HG02852 (cell line): Measurements from ENCODE around the gene GLT1D1.
A peak's percentile ranks its signal among the peaks of the same experiment; 100 is the strongest.

Experiments
- ATAC-seq: cut with Tn5 transposase; IDR thresholded peaks from one replicate; pipeline ENCODE4 v1.9.1; 2021; ENCODE audit warnings: mild to moderate bottlenecking, moderate library complexity; ENCODE audit not compliant: unreplicated experiment

The GLT1D1 gene

GRCh38 chr12:128959901-128960300, 106.6 kb downstream of the GLT1D1 start:
- ATAC-seq = no peak

- ATAC-seq = no peak
Measured at GRCh38 chr12:128961308-128961902, 108.1 kb downstream of the GLT1D1 start.

- ATAC-seq = no peak
Measured at GRCh38 chr12:128961957-128962356, 108.7 kb downstream of the GLT1D1 start.

GRCh38 chr12:128966203-128966810, 113.0 kb downstream of the GLT1D1 start:
- ATAC-seq = no peak

- no peak for ATAC-seq
Measured at GRCh38 chr12:128968668-128969067, 115.4 kb downstream of the GLT1D1 start.

- peak; percentile 85 for ATAC-seq
Measured at GRCh38 chr12:128969480-128970055, 116.3 kb downstream of the GLT1D1 start.

GRCh38 chr12:128970110-128970509, 116.8 kb downstream of the GLT1D1 start:
- ATAC-seq = no peak

GRCh38 chr12:128970941-128971340, 117.7 kb downstream of the GLT1D1 start:
- no peak for ATAC-seq

GRCh38 chr12:128971802-128972201, 118.5 kb downstream of the GLT1D1 start:
- ATAC-seq = no peak

- ATAC-seq = no peak
Measured at GRCh38 chr12:128973883-128974681, 120.8 kb downstream of the GLT1D1 start.

GRCh38 chr12:128974881-128975280, 121.6 kb downstream of the GLT1D1 start:
- ATAC-seq = no peak

GRCh38 chr12:128976120-128976738, 123.0 kb downstream of the GLT1D1 start:
- no peak for ATAC-seq

GRCh38 chr12:128977441-128977840, 124.2 kb downstream of the GLT1D1 start:
- no peak for ATAC-seq

- ATAC-seq = no peak
Measured at GRCh38 chr12:128978067-128978466, 124.8 kb downstream of the GLT1D1 start.

- ATAC-seq = no peak
Measured at GRCh38 chr12:128980623-128981022, 127.3 kb downstream of the GLT1D1 start.

GRCh38 chr12:128981971-128982533, 128.8 kb downstream of the GLT1D1 start:
- ATAC-seq = no peak

- no peak for ATAC-seq
Measured at GRCh38 chr12:128982933-128983332, 129.7 kb downstream of the GLT1D1 start.

- no peak for ATAC-seq
Measured at GRCh38 chr12:128983371-128983770, 130.1 kb downstream of the GLT1D1 start.

- ATAC-seq = no peak
Measured at GRCh38 chr12:128986957-128987356, 133.7 kb downstream of the GLT1D1 start.

GRCh38 chr12:128989287-128989686, 136.0 kb downstream of the GLT1D1 start:
- ATAC-seq = no peak

- no peak for ATAC-seq
Measured at GRCh38 chr12:128991716-128992115, 138.4 kb downstream of the GLT1D1 start.
